ENCODE data around the gene CLDN19. TPM values are rescaled to one million over a fixed set of nuclear protein-coding genes. Genes with fewer than 3 reads are reported as not detected.
"Not testable (repeated sequence)": the region's sequence is repeated elsewhere in the genome, so short reads cannot be mapped to it uniquely, and the experiment has no call there.

CLDN19 gene
- total RNA-seq, 1 donor from 2014 or later, result 1.6 TPM

GRCh38 chr1:42720868-42721267 lies 19.2 kb downstream of the CLDN19 start:
- Histone ChIP-seq H3K9me3 (ENCODE audit: control insufficient read depth in 3 of 3, low read length in 3 of 3) (no peaks in the 10 kb centered on the region), H3K36me3 (ENCODE audit: control insufficient read depth in 3 of 3, insufficient read depth in 3 of 3, low read length in 3 of 3) (peaks cover 0 to 6% (median under 1%) of the 10 kb centered on the region in 3 donors), H3K27me3 (ENCODE audit: control insufficient read depth in 3 of 3, insufficient read depth in 3 of 3, low read length in 3 of 3) (no peaks in the 10 kb centered on the region)

GRCh38 chr1:42714441-42714840 lies 25.6 kb downstream of the CLDN19 start:
- not testable (repeated sequence) for H3K27me3 ChIP-seq (ENCODE audit: control insufficient read depth in 3 of 3, insufficient read depth in 3 of 3, low read length in 3 of 3); H3K4me1 ChIP-seq (ENCODE audit: control insufficient read depth in 3 of 3, insufficient read depth in 3 of 3, low read length in 3 of 3); H3K4me3 ChIP-seq (ENCODE audit: low read length in 3 of 3); H3K9me3 ChIP-seq (ENCODE audit: control insufficient read depth in 3 of 3, low read length in 3 of 3); H3K9ac ChIP-seq (ENCODE audit: low read depth in 1 of 3, low read length in 3 of 3); H3K27ac ChIP-seq (ENCODE audit: low read depth, low read length)
- H3K36me3 ChIP-seq (ENCODE audit: control insufficient read depth in 3 of 3, insufficient read depth in 3 of 3, low read length in 3 of 3), result peaks cover 7 to 16% (median 9%) of the 10 kb centered on the region in 3 donors

More at GRCh38 chr1:42720868-42721267, 19.2 kb downstream of the CLDN19 start:
- no peak overlapping the region for H3K4me3 ChIP-seq (ENCODE audit: low read length in 3 of 3)
- no peak overlapping the region for H3K27ac ChIP-seq (ENCODE audit: low read depth, low read length)
- no peak overlapping the region for H3K9ac ChIP-seq (ENCODE audit: low read depth in 1 of 3, low read length in 3 of 3)
- H3K4me1 ChIP-seq (ENCODE audit: control insufficient read depth in 3 of 3, insufficient read depth in 3 of 3, low read length in 3 of 3), result no peaks in the 10 kb centered on the region

- H3K36me3 ChIP-seq (ENCODE audit: control insufficient read depth in 3 of 3, insufficient read depth in 3 of 3, low read length in 3 of 3), result peaks cover 7 to 16% (median 9%) of the 10 kb centered on the region in 3 donors
- H3K27me3 ChIP-seq (ENCODE audit: control insufficient read depth in 3 of 3, insufficient read depth in 3 of 3, low read length in 3 of 3), result no peaks in the 10 kb centered on the region
- peaks cover 0 to 2% (median 2%) of the 10 kb centered on the region in 3 donors for H3K9me3 ChIP-seq (ENCODE audit: control insufficient read depth in 3 of 3, low read length in 3 of 3)
- H3K9ac ChIP-seq (ENCODE audit: low read depth in 1 of 3, low read length in 3 of 3), result no peak overlapping the region
- no peak overlapping the region for H3K4me3 ChIP-seq (ENCODE audit: low read length in 3 of 3)
- H3K27ac ChIP-seq (ENCODE audit: low read depth, low read length), result no peak overlapping the region
- H3K4me1 ChIP-seq (ENCODE audit: control insufficient read depth in 3 of 3, insufficient read depth in 3 of 3, low read length in 3 of 3), result no peaks in the 10 kb centered on the region
These were observed 26.7 kb downstream of the CLDN19 start for GRCh38 chr1:42713293-42713692.

- H3K9ac ChIP-seq (ENCODE audit: low read depth in 1 of 3, low read length in 3 of 3); H3K27ac ChIP-seq (ENCODE audit: low read depth, low read length); H3K27me3 ChIP-seq (ENCODE audit: control insufficient read depth in 3 of 3, insufficient read depth in 3 of 3, low read length in 3 of 3); H3K4me1 ChIP-seq (ENCODE audit: control insufficient read depth in 3 of 3, insufficient read depth in 3 of 3, low read length in 3 of 3); H3K9me3 ChIP-seq (ENCODE audit: control insufficient read depth in 3 of 3, low read length in 3 of 3); H3K4me3 ChIP-seq (ENCODE audit: low read length in 3 of 3): not testable (repeated sequence)
- H3K36me3 ChIP-seq (ENCODE audit: control insufficient read depth in 3 of 3, insufficient read depth in 3 of 3, low read length in 3 of 3), result peaks cover 7 to 13% (median 9%) of the 10 kb centered on the region in 3 donors
These were observed 27.2 kb downstream of the CLDN19 start for GRCh38 chr1:42712808-42713207.

GRCh38 chr1:42703888-42704464 lies 36.1 kb downstream of the CLDN19 start:
- Histone ChIP-seq H3K9ac (ENCODE audit: low read depth in 1 of 3, low read length in 3 of 3) (no peak overlapping the region), H3K27me3 (ENCODE audit: control insufficient read depth in 3 of 3, insufficient read depth in 3 of 3, low read length in 3 of 3) (no peaks in the 10 kb centered on the region), H3K9me3 (ENCODE audit: control insufficient read depth in 3 of 3, low read length in 3 of 3) (no peaks in the 10 kb centered on the region), H3K36me3 (ENCODE audit: control insufficient read depth in 3 of 3, insufficient read depth in 3 of 3, low read length in 3 of 3) (peaks cover 29 to 55% (median 55%) of the 10 kb centered on the region in 3 donors), H3K27ac (ENCODE audit: low read depth, low read length) (no peak overlapping the region), H3K4me1 (ENCODE audit: control insufficient read depth in 3 of 3, insufficient read depth in 3 of 3, low read length in 3 of 3) (no peaks in the 10 kb centered on the region), H3K4me3 (ENCODE audit: low read length in 3 of 3) (no peak overlapping the region)

- Histone ChIP-seq H3K9me3 (ENCODE audit: control insufficient read depth in 3 of 3, low read length in 3 of 3) (no peaks in the 10 kb centered on the region), H3K27ac (ENCODE audit: low read depth, low read length) (no peak overlapping the region), H3K27me3 (ENCODE audit: control insufficient read depth in 3 of 3, insufficient read depth in 3 of 3, low read length in 3 of 3) (no peaks in the 10 kb centered on the region), H3K36me3 (ENCODE audit: control insufficient read depth in 3 of 3, insufficient read depth in 3 of 3, low read length in 3 of 3) (peaks cover 35 to 72% (median 71%) of the 10 kb centered on the region in 3 donors), H3K9ac (ENCODE audit: low read depth in 1 of 3, low read length in 3 of 3) (no peak overlapping the region), H3K4me3 (ENCODE audit: low read length in 3 of 3) (no peak overlapping the region), H3K4me1 (ENCODE audit: control insufficient read depth in 3 of 3, insufficient read depth in 3 of 3, low read length in 3 of 3) (no peaks in the 10 kb centered on the region)
These were observed 40.0 kb downstream of the CLDN19 start for GRCh38 chr1:42700006-42700405.

- Histone ChIP-seq H3K4me3 (ENCODE audit: low read length in 3 of 3) (no peak overlapping the region), H3K27me3 (ENCODE audit: control insufficient read depth in 3 of 3, insufficient read depth in 3 of 3, low read length in 3 of 3) (no peaks in the 10 kb centered on the region), H3K27ac (ENCODE audit: low read depth, low read length) (no peak overlapping the region), H3K36me3 (ENCODE audit: control insufficient read depth in 3 of 3, insufficient read depth in 3 of 3, low read length in 3 of 3) (peaks cover 28 to 60% (median 57%) of the 10 kb centered on the region in 3 donors), H3K4me1 (ENCODE audit: control insufficient read depth in 3 of 3, insufficient read depth in 3 of 3, low read length in 3 of 3) (no peaks in the 10 kb centered on the region), H3K9ac (ENCODE audit: low read depth in 1 of 3, low read length in 3 of 3) (no peak overlapping the region), H3K9me3 (ENCODE audit: control insufficient read depth in 3 of 3, low read length in 3 of 3) (no peaks in the 10 kb centered on the region)
These were observed 41.8 kb downstream of the CLDN19 start for GRCh38 chr1:42698081-42698813.

- H3K4me1 ChIP-seq (ENCODE audit: control insufficient read depth in 3 of 3, insufficient read depth in 3 of 3, low read length in 3 of 3), result peaks cover 6 to 32% (median 17%) of the 10 kb centered on the region in 3 donors
- no peak overlapping the region for H3K4me3 ChIP-seq (ENCODE audit: low read length in 3 of 3)
- no peak overlapping the region for H3K9ac ChIP-seq (ENCODE audit: low read depth in 1 of 3, low read length in 3 of 3)
- no peaks in the 10 kb centered on the region for H3K9me3 ChIP-seq (ENCODE audit: control insufficient read depth in 3 of 3, low read length in 3 of 3)
- H3K27ac ChIP-seq (ENCODE audit: low read depth, low read length), result no peak overlapping the region
- H3K36me3 ChIP-seq (ENCODE audit: control insufficient read depth in 3 of 3, insufficient read depth in 3 of 3, low read length in 3 of 3), result peaks cover 3 to 19% (median 16%) of the 10 kb centered on the region in 3 donors
- no peaks in the 10 kb centered on the region for H3K27me3 ChIP-seq (ENCODE audit: control insufficient read depth in 3 of 3, insufficient read depth in 3 of 3, low read length in 3 of 3)
These were observed 47.1 kb downstream of the CLDN19 start for GRCh38 chr1:42692911-42693310.

GRCh38 chr1:42692461-42692860 lies 47.6 kb downstream of the CLDN19 start:
- peaks cover 6 to 36% (median 21%) of the 10 kb centered on the region in 3 donors for H3K4me1 ChIP-seq (ENCODE audit: control insufficient read depth in 3 of 3, insufficient read depth in 3 of 3, low read length in 3 of 3)
- H3K27me3 ChIP-seq (ENCODE audit: control insufficient read depth in 3 of 3, insufficient read depth in 3 of 3, low read length in 3 of 3), result no peaks in the 10 kb centered on the region
- peaks cover 1 to 14% (median 12%) of the 10 kb centered on the region in 3 donors for H3K36me3 ChIP-seq (ENCODE audit: control insufficient read depth in 3 of 3, insufficient read depth in 3 of 3, low read length in 3 of 3)
- no peak overlapping the region for H3K4me3 ChIP-seq (ENCODE audit: low read length in 3 of 3)
- H3K27ac ChIP-seq (ENCODE audit: low read depth, low read length), result no peak overlapping the region
- no peak overlapping the region for H3K9ac ChIP-seq (ENCODE audit: low read depth in 1 of 3, low read length in 3 of 3)
- H3K9me3 ChIP-seq (ENCODE audit: control insufficient read depth in 3 of 3, low read length in 3 of 3), result no peaks in the 10 kb centered on the region

GRCh38 chr1:42691157-42691498 lies 48.9 kb downstream of the CLDN19 start:
- no peak overlapping the region for H3K9ac ChIP-seq (ENCODE audit: low read depth in 1 of 3, low read length in 3 of 3)
- no peak overlapping the region for H3K27ac ChIP-seq (ENCODE audit: low read depth, low read length)
- no peaks in the 10 kb centered on the region for H3K9me3 ChIP-seq (ENCODE audit: control insufficient read depth in 3 of 3, low read length in 3 of 3)
- H3K36me3 ChIP-seq (ENCODE audit: control insufficient read depth in 3 of 3, insufficient read depth in 3 of 3, low read length in 3 of 3), result peaks cover 0 to 2% (median 2%) of the 10 kb centered on the region in 3 donors
- peaks cover 12 to 42% (median 32%) of the 10 kb centered on the region in 3 donors for H3K4me1 ChIP-seq (ENCODE audit: control insufficient read depth in 3 of 3, insufficient read depth in 3 of 3, low read length in 3 of 3)
- H3K27me3 ChIP-seq (ENCODE audit: control insufficient read depth in 3 of 3, insufficient read depth in 3 of 3, low read length in 3 of 3), result no peaks in the 10 kb centered on the region
- H3K4me3 ChIP-seq (ENCODE audit: low read length in 3 of 3), result no peak overlapping the region

Measured in skeletal muscle tissue (tissue), 4 donors.